GM19099 (cell line): Measurements from ENCODE around the gene SLAMF7.

ENCODE experiments used
- POLR2A ChIP-seq: IDR thresholded peaks from 3 replicates; pipeline ENCODE4 v1.6.1; 2011; ENCODE audit warnings: low read depth; ENCODE audit not compliant: insufficient read length; ENCODE audit errors: extremely low read depth

Gene SLAMF7

DNA sequence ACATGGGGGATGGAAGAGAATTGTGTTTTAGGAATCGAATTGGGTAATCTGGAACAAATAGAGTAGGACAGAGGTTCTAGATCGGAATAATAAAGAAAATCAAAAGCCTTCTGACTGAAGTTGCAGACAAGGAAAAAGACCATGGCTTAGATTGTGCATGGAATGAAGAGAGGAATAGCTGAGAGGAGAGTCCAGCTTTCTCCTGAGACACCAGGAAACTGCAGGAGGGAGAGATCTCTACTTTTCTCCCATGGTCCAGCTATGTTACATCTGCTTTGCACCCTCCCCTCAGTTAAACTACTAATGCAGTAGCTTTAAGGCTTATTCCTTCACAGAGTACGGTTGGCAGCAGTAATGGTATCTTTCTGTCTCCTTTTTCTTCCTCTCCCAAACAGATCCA lies 13.4 kb downstream of the SLAMF7 start:
- no peak for TF ChIP-seq POLR2A

DNA sequence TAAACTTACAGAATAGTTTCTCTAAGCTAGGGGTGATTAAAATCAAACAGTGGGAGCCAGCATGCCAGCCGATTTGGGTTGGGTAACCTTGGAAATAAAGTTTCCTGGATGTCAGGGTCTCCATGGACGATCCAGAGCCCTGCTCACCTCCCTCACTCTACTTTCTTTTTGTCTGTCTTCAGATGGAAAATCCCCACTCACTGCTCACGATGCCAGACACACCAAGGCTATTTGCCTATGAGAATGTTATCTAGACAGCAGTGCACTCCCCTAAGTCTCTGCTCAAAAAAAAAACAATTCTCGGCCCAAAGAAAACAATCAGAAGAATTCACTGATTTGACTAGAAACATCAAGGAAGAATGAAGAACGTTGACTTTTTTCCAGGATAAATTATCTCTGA lies 13.9 kb downstream of the SLAMF7 start:
- no peak for TF ChIP-seq POLR2A

DNA sequence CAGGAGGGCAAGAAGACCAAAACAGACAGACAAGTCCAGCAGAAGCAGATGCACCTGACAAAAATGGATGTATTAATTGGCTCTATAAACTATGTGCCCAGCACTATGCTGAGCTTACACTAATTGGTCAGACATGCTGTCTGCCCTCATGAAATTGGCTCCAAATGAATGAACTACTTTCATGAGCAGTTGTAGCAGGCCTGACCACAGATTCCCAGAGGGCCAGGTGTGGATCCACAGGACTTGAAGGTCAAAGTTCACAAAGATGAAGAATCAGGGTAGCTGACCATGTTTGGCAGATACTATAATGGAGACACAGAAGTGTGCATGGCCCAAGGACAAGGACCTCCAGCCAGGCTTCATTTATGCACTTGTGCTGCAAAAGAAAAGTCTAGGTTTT lies 14.5 kb downstream of the SLAMF7 start:
- TF ChIP-seq POLR2A = no peak

DNA sequence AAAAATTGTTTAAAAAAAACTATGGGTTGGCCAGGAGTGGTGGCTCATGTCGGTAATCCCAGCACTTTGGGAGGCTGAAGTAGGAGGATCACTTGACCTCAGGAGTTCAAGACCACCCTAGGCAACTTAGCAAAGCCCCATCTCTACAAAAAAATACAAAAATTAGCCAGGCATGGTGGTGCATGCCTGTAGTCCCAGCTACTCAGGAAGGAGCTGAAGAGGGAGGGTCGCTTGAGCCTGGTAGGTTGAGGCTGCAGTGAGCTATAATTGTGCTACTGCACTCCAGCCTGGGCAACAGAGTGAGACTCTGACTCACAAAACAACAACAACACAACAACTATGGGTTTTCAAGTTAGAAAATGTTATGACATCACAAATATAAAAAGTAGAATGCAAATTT lies 16.4 kb downstream of the SLAMF7 start:
- no peak for TF ChIP-seq POLR2A

DNA sequence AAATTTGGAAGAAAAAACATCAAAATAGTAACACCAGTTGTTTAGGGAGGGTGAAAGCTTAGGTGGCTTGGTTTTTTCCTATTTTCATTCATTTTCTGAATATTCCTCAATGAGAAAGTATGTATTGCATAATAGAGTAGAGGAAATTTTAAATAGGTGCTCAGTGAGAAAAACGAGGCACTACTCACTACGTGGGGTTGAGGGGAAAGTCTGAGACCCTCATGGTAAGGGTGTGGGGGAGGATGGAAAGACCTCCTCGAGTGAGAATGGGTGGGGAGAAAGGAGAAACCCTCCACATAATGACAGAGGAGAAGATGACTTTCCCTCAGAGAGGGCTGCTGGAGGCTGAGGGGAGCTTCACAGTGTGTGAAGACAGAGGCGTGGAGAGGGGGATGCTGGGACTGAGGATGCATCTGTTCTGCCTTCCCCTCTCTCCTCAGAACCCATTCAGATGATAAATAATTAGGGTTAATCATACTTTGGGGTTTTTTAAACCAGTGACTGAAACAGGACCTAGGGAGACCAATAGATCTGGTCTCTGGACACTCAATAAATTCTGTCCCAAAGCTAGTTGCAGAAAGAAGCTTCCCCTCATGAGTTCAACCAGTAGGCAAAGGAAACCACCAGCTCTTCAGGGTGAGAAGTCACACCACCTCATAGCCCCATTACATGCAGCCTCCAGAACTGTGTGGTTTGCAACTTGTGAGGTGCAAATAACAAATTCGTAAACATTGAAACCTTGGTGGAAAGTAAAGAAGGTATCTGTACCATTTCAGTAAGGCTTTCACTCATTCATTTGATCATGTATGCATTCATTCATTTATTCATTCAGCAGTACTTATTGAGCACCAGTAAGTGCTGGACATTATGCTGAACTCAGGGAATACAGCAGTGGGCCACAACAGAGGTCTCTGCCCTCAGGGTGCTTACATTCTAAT lies 17.1 kb downstream of the SLAMF7 start:
- TF ChIP-seq POLR2A = no peak

DNA sequence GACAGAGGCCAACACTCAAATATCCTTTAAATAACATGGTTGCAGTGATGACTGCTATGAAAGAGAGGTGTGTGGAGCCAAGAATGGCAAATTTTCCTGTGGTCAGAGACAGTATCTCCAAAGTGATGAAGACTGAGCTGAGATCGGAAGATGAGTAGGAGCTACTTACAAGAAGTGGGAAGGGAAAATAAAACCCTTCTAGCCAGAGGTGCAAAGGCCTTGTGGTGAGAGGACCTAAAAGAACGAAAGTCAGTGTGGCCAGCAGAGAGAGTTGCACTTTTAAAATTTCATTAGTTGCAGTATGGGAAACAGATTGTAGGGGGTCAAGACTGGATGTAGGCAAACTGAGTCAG lies 17.8 kb downstream of the SLAMF7 start:
- no peak for TF ChIP-seq POLR2A

DNA sequence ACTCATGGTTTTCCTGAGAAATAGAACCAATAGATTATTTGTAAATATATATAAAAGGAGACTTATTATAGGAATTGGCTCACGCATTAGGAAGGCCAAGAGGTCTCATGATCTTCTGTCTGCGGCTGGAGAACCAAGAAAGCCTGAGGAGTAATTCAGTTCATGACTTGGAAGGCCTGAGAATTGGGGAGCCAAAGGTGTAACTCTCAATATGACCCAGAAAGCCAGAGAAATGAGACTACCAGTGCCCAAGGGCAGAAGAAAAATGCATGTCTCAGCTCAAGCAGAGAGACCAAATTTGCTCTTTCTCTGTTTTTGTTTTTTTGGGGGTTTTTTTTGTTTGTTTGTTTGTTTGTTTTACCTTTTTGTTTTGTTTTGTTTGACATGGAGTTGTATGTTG lies 19.5 kb downstream of the SLAMF7 start:
- no peak for TF ChIP-seq POLR2A

DNA sequence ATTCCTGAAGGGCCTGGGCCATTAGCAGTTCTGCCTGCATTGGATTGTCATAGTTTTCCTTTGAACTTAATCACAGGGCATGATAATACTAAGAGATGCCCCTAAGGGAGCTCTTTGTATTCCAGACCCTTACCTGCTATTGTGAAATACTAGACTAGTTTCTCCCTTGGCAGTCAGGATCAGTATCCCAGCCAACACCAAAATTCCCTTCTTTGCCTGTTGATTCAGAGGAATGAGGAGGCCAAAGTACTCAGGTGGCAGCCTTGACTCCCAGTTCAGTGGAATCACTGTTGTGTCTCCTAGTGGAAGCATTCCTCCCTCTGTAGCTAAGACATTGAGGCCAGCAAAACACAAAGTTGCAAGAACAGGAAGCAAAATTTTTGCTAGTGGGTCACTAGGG lies 20.7 kb downstream of the SLAMF7 start:
- no peak for TF ChIP-seq POLR2A

DNA sequence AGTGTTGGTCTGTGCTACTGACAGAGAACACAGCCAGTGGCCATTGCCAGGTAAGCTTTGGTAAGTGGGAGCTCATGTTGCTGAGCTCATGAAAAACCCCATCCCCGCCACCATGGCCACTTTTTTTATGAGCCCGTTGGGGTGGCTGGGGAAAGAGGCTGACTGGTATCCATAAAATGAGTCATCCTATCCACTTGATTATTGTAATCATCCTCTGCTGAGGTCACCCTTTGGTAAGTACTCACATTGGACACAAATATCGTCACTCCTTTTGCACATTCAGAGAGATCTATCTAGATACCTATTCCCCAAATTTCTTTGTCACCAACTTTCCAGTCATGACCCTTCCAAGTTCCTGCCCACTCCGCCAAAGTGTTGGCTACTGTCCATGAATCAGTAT lies 22.0 kb downstream of the SLAMF7 start:
- no peak for TF ChIP-seq POLR2A

DNA sequence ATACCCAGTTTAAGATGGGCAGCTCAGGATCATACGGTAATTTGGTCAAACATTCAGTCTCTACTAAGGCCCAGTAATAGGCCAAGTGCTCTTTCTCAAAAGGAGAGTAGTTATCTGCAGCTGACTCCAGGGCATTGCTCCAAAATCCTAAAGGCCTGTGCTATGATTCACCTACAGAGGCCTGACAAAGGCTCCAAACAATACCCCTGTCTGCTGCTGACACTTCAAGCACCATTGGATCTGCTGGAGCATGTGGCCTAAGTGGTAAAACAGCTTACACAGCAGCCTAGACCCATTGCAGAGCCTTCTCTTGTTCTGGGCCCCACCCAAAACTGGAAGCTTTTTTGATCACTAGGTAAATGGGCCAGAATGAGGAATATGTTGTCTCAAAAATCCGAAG lies 22.8 kb downstream of the SLAMF7 start:
- TF ChIP-seq POLR2A = no peak

DNA sequence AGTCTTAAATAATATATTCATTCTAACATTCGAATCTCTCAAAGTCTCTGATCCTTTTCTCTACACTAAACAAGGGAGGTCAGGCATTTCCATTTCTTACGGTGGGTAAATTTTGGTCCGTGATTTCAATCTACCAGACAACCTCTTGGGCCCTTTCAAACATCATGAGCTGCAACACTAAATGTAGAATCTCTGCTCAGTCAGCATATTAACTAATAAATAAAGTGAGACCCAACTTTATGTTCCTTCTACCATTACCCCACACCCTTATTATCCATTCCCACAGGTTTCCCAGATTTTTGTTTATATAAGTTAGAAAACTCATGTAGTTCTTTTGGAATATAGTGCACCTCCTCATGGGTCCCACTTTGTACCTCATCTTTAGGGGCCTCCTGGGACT lies 24.9 kb downstream of the SLAMF7 start:
- TF ChIP-seq POLR2A = no peak

DNA sequence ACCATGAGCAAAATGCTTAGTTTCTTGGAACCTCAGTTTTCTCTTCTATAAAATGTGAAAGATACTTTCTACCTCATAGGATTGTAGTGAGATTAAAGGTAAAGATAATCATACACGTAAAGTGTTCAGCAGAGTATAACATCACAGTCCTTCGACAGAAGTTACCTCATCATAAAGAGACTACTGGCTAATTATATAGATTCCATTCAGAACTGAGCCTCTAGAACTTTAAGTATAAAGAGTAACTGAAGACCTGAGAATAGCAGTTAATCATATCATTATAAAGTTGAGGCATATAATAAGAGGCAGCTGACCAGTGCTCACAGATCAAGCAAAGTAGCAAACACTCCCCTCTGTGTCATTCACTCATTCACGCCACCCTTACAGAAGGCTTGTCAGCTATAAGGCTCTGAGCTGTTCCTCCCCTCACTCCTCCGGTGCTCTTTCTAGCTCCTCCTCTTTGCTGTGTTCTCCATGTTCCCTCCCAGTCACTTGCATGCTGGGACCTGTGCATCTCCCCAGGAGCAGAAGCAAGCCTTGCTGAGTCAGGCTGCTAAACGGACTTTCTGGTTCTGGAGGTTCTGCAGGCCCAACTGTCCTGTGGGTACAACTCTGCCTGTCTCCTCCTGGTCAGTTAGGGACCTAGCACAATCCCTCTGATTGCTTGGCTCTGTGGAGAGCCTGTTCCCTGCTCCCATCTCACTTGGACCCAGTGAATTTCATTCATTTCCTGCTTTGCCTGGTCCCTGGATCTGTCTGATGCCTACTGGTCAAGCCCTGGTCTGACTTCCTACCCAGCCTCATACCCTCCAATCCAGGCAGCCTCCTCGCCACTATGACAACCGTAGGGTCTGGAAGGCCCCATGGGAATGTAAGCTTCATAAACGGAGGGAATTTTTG lies 28.6 kb downstream of the SLAMF7 start:
- peak; percentile 51 for TF ChIP-seq POLR2A

DNA sequence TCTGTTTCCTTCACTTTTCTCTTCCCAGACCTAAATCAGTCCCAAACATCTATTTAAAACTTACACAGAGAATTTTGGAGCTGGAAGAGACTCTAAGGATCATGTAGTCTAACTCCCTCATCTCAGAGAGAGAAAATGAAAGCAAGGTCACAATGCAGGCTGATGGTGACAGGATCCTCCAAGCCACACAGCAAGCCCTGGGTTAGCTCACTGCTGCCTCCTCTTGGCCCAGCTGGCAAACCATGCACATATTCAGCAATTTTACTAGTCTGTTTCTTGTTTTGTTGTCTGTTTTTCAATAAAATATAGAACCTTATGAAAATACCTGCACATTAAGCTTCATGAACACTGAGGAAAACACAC lies 29.2 kb downstream of the SLAMF7 start:
- no peak for TF ChIP-seq POLR2A

DNA sequence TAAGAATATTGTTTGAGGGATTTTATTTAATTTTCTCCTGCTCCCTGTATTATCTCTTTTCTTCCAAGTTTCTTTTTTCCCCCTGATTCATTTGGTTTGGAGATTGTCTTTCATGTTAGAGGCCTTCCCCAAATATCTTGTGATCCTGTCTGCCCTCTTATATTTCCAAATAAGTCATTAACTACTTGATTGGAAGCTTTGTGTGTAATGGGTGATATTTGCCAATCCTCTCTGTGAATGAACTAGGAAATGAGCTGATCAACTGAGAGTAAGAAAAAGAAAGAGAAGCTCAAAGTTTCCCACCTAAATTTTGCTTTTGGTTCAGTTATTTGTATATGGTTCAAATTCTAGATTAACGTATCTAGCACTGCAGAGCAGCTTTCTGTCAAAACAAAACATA lies 33.3 kb downstream of the SLAMF7 start:
- no peak for TF ChIP-seq POLR2A

DNA sequence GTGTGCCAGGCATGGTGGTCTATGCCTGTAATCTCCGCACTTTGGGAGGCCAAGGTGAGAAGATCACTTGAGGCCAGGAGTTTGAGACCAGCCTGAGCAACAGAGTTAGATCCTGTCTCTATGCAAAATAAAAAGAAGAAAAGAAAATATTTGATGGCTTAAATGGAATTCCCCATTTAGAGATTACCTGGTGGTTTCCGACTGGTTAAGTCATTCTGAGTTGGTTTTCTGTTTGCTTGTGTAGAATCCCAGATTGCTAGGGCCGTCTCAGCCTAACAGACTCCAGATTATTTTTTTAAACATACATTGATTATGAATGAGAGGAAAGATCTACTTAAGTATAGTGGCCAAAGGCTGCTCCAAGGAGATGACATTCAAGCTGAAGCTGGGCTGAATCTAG lies 34.0 kb downstream of the SLAMF7 start:
- no peak for TF ChIP-seq POLR2A

DNA sequence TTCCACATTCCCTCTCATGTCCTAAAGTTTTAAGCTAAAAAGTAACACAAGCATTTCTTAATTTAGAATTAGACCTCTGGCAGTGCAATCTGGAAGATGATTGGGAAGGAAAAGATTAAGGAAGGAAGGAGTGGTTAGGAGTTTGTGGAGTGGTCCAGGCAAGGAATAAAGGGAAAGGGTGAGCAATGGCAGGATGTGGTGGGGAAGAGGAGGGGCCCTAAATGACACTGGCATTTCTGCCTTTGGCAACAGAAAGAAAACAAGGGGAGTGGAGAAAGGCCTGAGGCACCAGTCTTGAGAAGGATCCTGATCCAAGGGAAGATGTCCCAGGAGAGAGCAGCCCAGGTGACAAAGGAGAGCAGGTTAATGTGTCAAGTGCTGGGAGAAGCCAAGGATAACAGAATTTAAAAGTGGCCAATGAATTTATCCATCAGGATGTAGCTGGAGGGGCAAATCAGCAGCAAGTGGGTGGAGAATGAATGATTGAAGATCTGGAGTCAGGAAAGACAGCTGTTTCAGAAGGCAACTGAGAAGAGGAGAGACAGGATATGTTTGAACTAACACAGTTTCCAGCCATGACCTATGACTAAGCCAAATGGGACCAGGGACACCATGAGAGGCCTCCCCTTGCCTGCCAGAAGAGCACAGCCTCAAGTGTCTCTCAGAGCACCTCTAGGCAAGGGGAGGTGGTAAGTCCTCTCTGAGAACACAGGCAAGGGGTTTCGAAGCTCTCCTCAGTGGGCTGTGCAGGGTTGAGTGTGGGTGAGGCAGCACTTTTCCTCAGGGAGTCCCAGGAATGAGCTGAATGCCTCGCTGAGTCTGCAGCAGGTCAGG lies 36.1 kb downstream of the SLAMF7 start:
- no peak for TF ChIP-seq POLR2A

DNA sequence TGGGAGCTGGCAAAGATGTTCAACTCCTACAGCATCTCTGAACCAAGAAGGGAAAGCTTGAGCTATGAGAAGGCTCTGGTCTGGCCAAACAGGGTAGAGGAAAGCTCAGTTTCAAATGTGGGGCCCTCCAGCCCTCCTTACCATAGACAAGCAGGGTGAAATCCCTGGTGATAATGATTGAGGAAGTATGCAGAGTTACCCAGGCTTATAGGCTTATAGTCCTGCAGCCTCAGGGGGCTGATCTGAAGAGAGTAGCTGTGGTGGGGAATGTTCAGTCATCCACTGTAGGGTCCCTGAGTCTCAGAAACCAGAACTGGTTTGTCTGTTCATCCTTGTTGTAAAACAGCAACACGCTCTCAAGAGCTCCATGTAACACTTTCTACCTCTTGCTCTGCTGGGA lies 37.1 kb downstream of the SLAMF7 start:
- TF ChIP-seq POLR2A = no peak
